Tibial nerve (tissue), 4 donors: ENCODE data around the gene USP2. TPM values are rescaled to one million over a fixed set of nuclear protein-coding genes. Genes with fewer than 3 reads are reported as not detected.

Experiments used
- DNase-seq, 2 donors: peaks; one replicate each; pipeline ENCODE4 v3.0.0-alpha.2; 2019; ENCODE audit warnings: low spot score in 2 of 2
- H3K27ac ChIP-seq, 4 donors: fragments of 200-600 bp; sonication (generic) in 3 of 4; one replicate each; pipeline ENCODE4 v1.5.1; 2017 to 2019; ENCODE audit warnings: mild to moderate bottlenecking in 1 of 4
- H3K27me3 ChIP-seq, 2 donors: fragments of 200-600 bp; sonication (generic) in 1 of 2; one replicate each; pipeline versions ENCODE4 v1.5.1 to v1.6.0; 2017 to 2019
- H3K36me3 ChIP-seq, 3 donors: fragments of 200-600 bp; sonication (generic); one replicate each; pipeline ENCODE4 v1.5.1; 2018 to 2019
- H3K4me1 ChIP-seq, 4 donors: fragments of 200-600 bp; sonication (generic) in 3 of 4; one replicate each; pipeline ENCODE4 v1.5.1; 2017 to 2019
- H3K4me3 ChIP-seq, 4 donors: fragments of 200-600 bp; sonication (generic) in 3 of 4; one replicate each; pipeline ENCODE4 v1.5.1; 2017 to 2019; ENCODE audit warnings: mild to moderate bottlenecking in 1 of 4, moderate library complexity in 1 of 4
- H3K9me3 ChIP-seq, 4 donors: fragments of 200-600 bp; sonication (generic) in 3 of 4; one replicate each; pipeline ENCODE4 v1.5.1; 2017 to 2019
- EP300 ChIP-seq, 2 donors: sonication (generic); formaldehyde crosslinking; IDR thresholded peaks; one replicate each; pipeline ENCODE4 v1.6.1; 2017; ENCODE audit warnings: antibody characterized with exemption in 2 of 2, mild to moderate bottlenecking in 1 of 2
- POLR2A ChIP-seq, 2 donors: fragments of 450-650 bp; IDR thresholded peaks; one replicate each; pipeline ENCODE4 v1.6.1; 2017; ENCODE audit warnings: antibody characterized with exemption in 2 of 2, mild to moderate bottlenecking in 2 of 2, moderate library complexity in 2 of 2
- WGBS, 2 donors: methylation state at CpG; one replicate each; pipeline ENCODE4 v1.1.5; 2018; 5-methylcytosine and 5-hydroxymethylcytosine counted together
- total RNA-seq, 4 donors: library from RNA; depleted of rRNA; stranded (reverse); fragments of >200 nt; gene quantifications; one replicate each; pipeline ENCODE4 v1.1.0, GENCODE V29; 2016
- TF ChIP-seq, protein P1 (sequence below), 5 experiments: fragments of 200-600 bp in 3 of 5; fragments of 450-650 bp in 2 of 5; sonication (generic) in 3 of 5; IDR thresholded peaks; one replicate each; pipeline ENCODE4 v1.5.1; 2016 to 2019; ENCODE audit warnings: antibody characterized with exemption in 5 of 5, mild to moderate bottlenecking in 3 of 5, moderate library complexity in 2 of 5

Gene USP2
- total RNA-seq, 4 donors from 2014 or later, result 2.1 to 18.4 (median 11.6) TPM

DNA sequence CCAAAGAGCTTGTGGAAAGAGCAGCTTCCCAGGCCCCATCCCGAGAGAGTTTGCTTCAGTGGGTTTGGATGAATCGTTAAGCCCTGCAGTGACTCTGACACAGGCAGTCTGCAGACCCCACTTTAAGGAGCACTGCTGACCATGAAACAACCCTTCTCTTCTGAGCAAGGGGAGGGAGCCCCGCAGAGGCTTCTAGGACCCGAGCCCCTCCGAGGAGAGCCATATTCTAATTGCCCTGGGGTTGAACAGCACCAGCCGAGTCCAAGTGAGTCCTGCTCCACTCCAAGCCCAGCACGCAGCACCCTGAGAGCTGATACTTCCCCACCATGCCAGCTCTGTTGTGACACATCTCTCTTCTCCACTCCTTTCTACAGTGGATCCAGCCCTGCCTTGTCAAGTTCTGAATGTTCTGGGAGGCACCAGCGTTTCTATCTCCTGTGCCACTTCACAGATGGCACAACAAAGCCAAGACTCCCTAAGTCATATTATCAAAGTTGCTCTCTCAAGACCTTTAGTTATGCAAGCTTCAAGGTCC, 10.4 kb downstream of the USP2 start:
- Histone ChIP-seq H3K9me3 (no peaks in the 10 kb centered on the region), H3K4me1 (peaks cover 0 to 100% (median 60%) of the 10 kb centered on the region in 4 donors), H3K4me3 (no peak overlapping the region), H3K36me3 (no peaks in the 10 kb centered on the region), H3K27me3 (peaks cover 0 to 3% of the 10 kb centered on the region in 2 donors), H3K27ac (peak overlapping the region in 3 of 4 donors; percentile 60 to 96 (median 74))
- DNase-seq, result no peak
- 67 to 69% methylated on average over 5 to 8 of the region's 8 CpGs for WGBS, 2 donors
- TF ChIP-seq POLR2A (IDR thresholded peaks at IDR 0.05) (no peak), EP300 (IDR thresholded peaks at IDR 0.05) (no peak)
- TF ChIP-seq, protein P1, sequence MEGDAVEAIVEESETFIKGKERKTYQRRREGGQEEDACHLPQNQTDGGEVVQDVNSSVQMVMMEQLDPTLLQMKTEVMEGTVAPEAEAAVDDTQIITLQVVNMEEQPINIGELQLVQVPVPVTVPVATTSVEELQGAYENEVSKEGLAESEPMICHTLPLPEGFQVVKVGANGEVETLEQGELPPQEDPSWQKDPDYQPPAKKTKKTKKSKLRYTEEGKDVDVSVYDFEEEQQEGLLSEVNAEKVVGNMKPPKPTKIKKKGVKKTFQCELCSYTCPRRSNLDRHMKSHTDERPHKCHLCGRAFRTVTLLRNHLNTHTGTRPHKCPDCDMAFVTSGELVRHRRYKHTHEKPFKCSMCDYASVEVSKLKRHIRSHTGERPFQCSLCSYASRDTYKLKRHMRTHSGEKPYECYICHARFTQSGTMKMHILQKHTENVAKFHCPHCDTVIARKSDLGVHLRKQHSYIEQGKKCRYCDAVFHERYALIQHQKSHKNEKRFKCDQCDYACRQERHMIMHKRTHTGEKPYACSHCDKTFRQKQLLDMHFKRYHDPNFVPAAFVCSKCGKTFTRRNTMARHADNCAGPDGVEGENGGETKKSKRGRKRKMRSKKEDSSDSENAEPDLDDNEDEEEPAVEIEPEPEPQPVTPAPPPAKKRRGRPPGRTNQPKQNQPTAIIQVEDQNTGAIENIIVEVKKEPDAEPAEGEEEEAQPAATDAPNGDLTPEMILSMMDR (IDR thresholded peaks at IDR 0.05), result no peak

DNA sequence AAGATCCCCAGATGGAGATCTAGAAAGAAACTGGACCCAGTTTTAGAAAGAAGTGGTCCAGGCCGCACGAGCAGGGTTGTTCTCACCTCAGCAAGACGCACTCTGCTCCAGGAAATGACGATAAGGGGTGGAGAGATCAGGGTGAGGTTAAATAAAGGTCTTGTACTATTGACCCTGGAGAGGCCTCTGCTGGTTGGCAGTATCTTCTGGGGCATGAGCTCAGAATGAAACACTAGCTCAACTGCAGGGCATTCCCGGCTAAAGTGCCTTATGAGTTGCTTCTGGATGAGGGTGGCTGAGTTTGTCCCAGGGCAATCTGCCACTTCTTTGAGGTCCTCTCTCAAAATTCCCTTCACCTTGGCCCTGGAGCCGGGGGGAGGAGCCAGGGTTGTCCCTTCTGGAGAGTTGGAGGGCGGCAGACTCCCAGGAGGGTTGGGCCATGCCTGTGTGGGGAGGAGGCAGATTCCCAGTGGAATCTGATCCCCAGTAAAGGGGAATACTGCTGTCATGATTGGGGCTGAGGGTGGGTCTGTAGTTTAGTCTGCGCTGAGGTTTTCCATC, 10.9 kb downstream of the USP2 start:
- peak in 1 of 2 donors; percentile 47 for TF ChIP-seq EP300 (IDR thresholded peaks at IDR 0.05)
- TF ChIP-seq, protein P1 (IDR thresholded peaks at IDR 0.05), result no peak
- WGBS, 2 donors, result 49 to 57% methylated on average over 8 of the region's 8 CpGs
- H3K9me3 ChIP-seq, result no peaks in the 10 kb centered on the region
- DNase-seq, result no peak
- peak overlapping the region in 3 of 4 donors; percentile 60 to 96 (median 74) for H3K27ac ChIP-seq
- H3K4me1 ChIP-seq, result peaks cover 0 to 96% (median 58%) of the 10 kb centered on the region in 4 donors
- no peaks in the 10 kb centered on the region for H3K36me3 ChIP-seq
- H3K4me3 ChIP-seq, result no peak overlapping the region
- peaks cover 0 to 3% of the 10 kb centered on the region in 2 donors for H3K27me3 ChIP-seq

DNA sequence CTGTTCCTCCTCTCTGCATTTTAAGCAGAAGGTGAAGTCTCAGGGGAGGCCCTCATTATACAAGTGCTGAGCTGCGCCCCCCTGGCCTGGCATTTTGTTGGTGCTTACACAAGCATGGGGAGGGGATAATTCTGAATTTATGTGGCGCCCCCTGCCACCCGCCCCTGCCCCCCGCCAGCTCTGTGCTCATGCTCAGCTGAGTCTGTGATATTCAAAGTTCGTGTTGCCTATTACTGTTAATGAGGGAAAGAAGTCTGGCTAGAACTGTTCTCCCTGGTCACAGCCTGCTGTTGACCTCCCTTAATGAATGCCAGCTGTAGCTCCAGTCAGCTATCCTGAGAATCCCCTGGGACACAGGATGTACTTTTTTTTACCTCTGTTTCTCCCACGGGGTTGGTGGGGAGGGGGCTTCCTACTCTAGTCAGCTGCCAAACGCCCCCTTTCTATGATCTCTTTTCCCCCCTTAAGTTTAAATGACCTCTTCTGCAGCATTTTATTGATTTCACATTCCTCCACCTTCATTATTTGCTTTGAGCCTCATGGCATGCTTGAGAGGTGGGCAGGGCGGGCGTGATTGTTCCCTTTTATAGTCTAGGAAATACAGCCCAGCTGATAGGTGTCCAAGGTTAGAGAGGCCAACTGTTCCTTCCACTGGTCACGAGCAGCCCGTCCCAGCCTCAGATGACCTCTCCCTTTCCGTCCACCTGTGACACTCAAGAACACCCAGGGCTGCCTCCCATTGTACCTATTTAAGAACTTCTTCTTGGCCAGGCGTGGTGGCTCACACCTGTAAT, 12.2 kb downstream of the USP2 start:
- no peak for DNase-seq
- Histone ChIP-seq H3K9me3 (no peaks in the 10 kb centered on the region), H3K36me3 (no peaks in the 10 kb centered on the region), H3K27ac (peak overlapping the region; percentile 26 to 96 (median 60)), H3K27me3 (peaks cover 0 to 7% of the 10 kb centered on the region in 2 donors), H3K4me1 (peaks cover 0 to 96% (median 56%) of the 10 kb centered on the region in 4 donors), H3K4me3 (no peak overlapping the region)
- 68 to 72% methylated on average over 13 of the region's 13 CpGs for WGBS, 2 donors
- TF ChIP-seq POLR2A (IDR thresholded peaks at IDR 0.05) (no peak), EP300 (IDR thresholded peaks at IDR 0.05) (no peak)
- TF ChIP-seq, protein P1 (IDR thresholded peaks at IDR 0.05), result no peak

DNA sequence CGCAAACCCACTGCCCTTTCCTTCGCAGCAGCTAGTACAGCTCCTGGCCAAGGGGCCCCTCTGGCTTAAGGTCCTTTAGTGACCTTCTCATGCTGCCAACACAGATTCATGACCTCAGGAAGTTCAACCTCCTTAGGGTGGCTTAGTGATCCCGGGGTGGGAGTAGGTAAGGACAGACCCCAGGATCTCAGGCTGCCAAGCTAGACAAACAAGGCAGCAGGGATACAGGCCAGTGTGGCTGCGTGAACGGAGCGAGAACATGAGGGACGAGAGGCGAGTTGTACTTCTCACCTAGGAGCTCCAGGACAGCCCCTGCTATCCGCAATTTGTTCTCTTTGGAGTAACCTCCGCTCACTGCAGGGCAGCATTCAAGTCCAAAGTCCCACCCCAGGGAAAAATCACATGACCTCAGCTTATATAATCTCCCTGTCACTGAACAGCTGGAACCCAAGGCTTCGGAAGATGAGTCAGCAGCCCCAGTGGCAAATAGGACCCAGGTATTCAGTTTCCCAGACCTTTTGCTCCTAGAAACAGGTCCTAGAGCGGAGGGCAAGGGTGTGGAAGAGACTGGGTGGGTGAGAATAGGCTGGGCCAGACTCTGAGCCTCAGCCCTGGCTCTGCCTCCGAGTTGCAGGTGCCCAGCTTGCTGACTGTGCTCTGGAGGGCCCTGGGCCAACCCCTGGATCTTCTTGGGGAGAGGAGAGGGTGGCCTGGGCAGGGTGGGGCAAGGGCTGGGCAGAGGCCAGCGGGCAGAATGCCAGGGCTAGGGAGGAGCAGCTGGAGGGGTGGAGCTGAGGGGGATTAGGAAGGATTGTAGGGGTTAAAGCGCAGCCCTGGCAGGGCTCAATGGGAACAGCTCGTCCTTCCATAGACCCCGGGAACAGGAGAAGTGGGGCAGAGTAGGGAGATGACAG, 13.1 kb downstream of the USP2 start:
- no peak overlapping the region for H3K4me3 ChIP-seq
- peaks cover 0 to 7% of the 10 kb centered on the region in 2 donors for H3K27me3 ChIP-seq
- H3K27ac ChIP-seq, result peak overlapping the region; percentile 26 to 96 (median 74)
- peak in 1 of 2 donors; percentile 49 for TF ChIP-seq EP300 (IDR thresholded peaks at IDR 0.05)
- no peak for TF ChIP-seq POLR2A (IDR thresholded peaks at IDR 0.05)
- DNase-seq, result peak in 1 of 2 donors; percentile 40
- H3K36me3 ChIP-seq, result no peaks in the 10 kb centered on the region
- 55 to 56% methylated on average over 16 to 17 of the region's 17 CpGs for WGBS, 2 donors
- peaks cover 0 to 95% (median 59%) of the 10 kb centered on the region in 4 donors for H3K4me1 ChIP-seq
- no peaks in the 10 kb centered on the region for H3K9me3 ChIP-seq

DNA sequence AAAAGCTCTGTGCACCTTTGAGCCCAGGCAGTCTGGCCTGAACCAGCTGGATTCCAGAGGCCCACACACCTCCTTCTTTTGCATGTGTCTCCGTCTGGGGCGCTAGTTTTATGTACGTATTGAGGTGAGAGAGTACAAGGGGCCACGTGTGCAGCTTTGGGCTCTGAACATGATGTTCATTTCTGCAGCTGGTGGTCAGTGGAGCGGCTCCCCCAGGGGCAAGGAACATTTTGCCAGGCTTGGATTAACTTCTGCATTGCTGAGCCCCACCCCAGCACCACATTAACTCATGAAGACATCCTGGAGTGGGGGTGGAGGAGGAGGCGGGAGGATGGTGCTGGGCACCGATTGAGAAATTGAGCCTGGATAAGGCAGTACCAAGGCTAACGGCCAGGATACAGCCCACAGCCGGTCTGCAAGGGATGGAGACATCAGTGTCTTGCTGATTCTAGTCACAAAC, 13.8 kb downstream of the USP2 start:
- TF ChIP-seq EP300 (IDR thresholded peaks at IDR 0.05), result peak in 1 of 2 donors; percentile 40
- TF ChIP-seq, protein P1 (IDR thresholded peaks at IDR 0.05), result no peak
- no peak overlapping the region for H3K4me3 ChIP-seq
- H3K9me3 ChIP-seq, result no peaks in the 10 kb centered on the region
- peak overlapping the region; percentile 19 to 96 (median 74) for H3K27ac ChIP-seq
- 47 to 68% methylated on average over 8 to 9 of the region's 9 CpGs for WGBS, 2 donors
- no peak for DNase-seq
- H3K36me3 ChIP-seq, result no peaks in the 10 kb centered on the region
- peaks cover 0 to 7% of the 10 kb centered on the region in 2 donors for H3K27me3 ChIP-seq
- H3K4me1 ChIP-seq, result peaks cover 0 to 95% (median 58%) of the 10 kb centered on the region in 4 donors
